ENCODE results near the gene PEX13.

The PEX13 gene

GRCh38 chr2:61074100-61074499 lies 56.6 kb downstream of the PEX13 start:
- DNase-seq (ENCODE audit: low read depth in 3 of 3), result no peak

GRCh38 chr2:61085883-61086282 lies 68.4 kb downstream of the PEX13 start:
- DNase-seq (ENCODE audit: low read depth in 3 of 3), result no peak

- DNase-seq (ENCODE audit: low read depth in 3 of 3), result no peak
These were observed 72.3 kb downstream of the PEX13 start for GRCh38 chr2:61089797-61090196.

- no peak for DNase-seq (ENCODE audit: low read depth in 3 of 3)
These were observed 72.9 kb downstream of the PEX13 start for GRCh38 chr2:61090386-61090921.

- DNase-seq (ENCODE audit: low read depth in 3 of 3), result no peak
These were observed 74.0 kb downstream of the PEX13 start for GRCh38 chr2:61091485-61091884.

- DNase-seq (ENCODE audit: low read depth in 3 of 3), result no peak
These were observed 78.9 kb downstream of the PEX13 start for GRCh38 chr2:61096438-61096837.

GRCh38 chr2:61100801-61101200 lies 83.3 kb downstream of the PEX13 start:
- no peak for DNase-seq (ENCODE audit: low read depth in 3 of 3)
